ENCODE data around the gene TSPAN1. TPM values are rescaled to one million over a fixed set of nuclear protein-coding genes. Genes with fewer than 3 reads are reported as not detected.
A peak's percentile ranks its signal among the peaks of the same experiment; 100 is the strongest.

The TSPAN1 gene
- total and polyA plus RNA-seq, 2 of the 13 experiments (the other 11 are each of a cell fraction or from before 2014, with no cell fraction given): 1.7 to 2.9 TPM

GRCh38 chr1:46204406-46204742 is 29.5 kb downstream of the TSPAN1 start (continued):
- no peak for TF ChIP-seq ASH2L (IDR thresholded peaks at IDR 0.05; ENCODE audit: insufficient read length, low read depth, low read length)

GRCh38 chr1:46205141-46205540 is 30.3 kb downstream of the TSPAN1 start:
- in situ Hi-C loops (cut with HindIII; ENCODE audit: extremely low pct_ligation_motif_present, low pct_unique_long_range_greater_than_20kb) (no loop called here), intact Hi-C loops (cut with micrococcal nuclease; ENCODE audit: unreplicated experiment) (no loop called here)
- DNase-seq (ENCODE audit: low spot score) (no peak), FAIRE-seq (no peak), ATAC-seq (no peak)
- POLR2A ChIA-PET: no interaction called here
- Histone ChIP-seq H3K9me3 (ENCODE audit: low read length) (no peaks in the 10 kb centered on the region), H3K4me1 (ENCODE audit: insufficient read depth, low read length) (peaks cover 8% of the 10 kb centered on the region; the same call in 1 of the 2 replicates), H3K4me3 (replicated peaks in 1 of 3; ENCODE audit: insufficient read depth in 1 of 3, low read depth in 2 of 3, low read length in 3 of 3) (no peak overlapping the region), H4K20me1 (ENCODE audit: insufficient read depth, low read length) (no peaks in the 10 kb centered on the region), H3K79me2 (ENCODE audit: insufficient read depth, low read length) (no peaks in the 10 kb centered on the region), H3K27ac (ENCODE audit: extremely low read length, insufficient read depth, low read length) (no peak overlapping the region), H3K9ac (ENCODE audit: insufficient read depth, low read depth, low read length) (no peak overlapping the region), H3K27me3 (ENCODE audit: control insufficient read depth in 1 of 2, insufficient read depth in 2 of 2, low read length in 2 of 2) (0 out of 5 replicates have a peak, but pooled peaks cover 0 to 6% of the 10 kb centered on the region in 2 experiments), H3K36me3 (replicated peaks in 1 of 2; ENCODE audit: control insufficient read depth in 1 of 2, insufficient read depth in 2 of 2, low read length in 2 of 2) (no peaks in the 10 kb centered on the region), H3K4me2 (ENCODE audit: low read depth, low read length) (no peak overlapping the region), H2AFZ (ENCODE audit: low read length) (no peak overlapping the region)
- TF ChIP-seq ZNF713 (CRISPR knock-in tag; IDR thresholded peaks at IDR 0.05): no peak
- peak; percentile 66 for TF ChIP-seq HNRNPK (IDR thresholded peaks at IDR 0.05; ENCODE audit: low read depth, low read length, poor library complexity, severe bottlenecking)
- WGBS (ENCODE audit: low lambda C conversion rate): 55% methylated on average over 3 of the region's 3 CpGs
- no TSS peak for BruUV-seq (replicated peaks)
- CTCF ChIA-PET (ENCODE audit: low intra/inter-chr PET ratio, low total read pairs): no interaction called here

GRCh38 chr1:46205791-46206190 is 30.9 kb downstream of the TSPAN1 start:
- peak; percentile 40 for ATAC-seq
- CTCF ChIA-PET (ENCODE audit: low intra/inter-chr PET ratio, low total read pairs): no interaction called here

More at GRCh38 chr1:46205791-46206190, 30.9 kb downstream of the TSPAN1 start:
- Histone ChIP-seq H3K79me2 (ENCODE audit: insufficient read depth, low read length) (no peaks in the 10 kb centered on the region), H3K36me3 (replicated peaks in 1 of 2; ENCODE audit: control insufficient read depth in 1 of 2, insufficient read depth in 2 of 2, low read length in 2 of 2) (no peaks in the 10 kb centered on the region), H4K20me1 (ENCODE audit: insufficient read depth, low read length) (no peaks in the 10 kb centered on the region), H2AFZ (ENCODE audit: low read length) (no peak overlapping the region), H3K27me3 (ENCODE audit: control insufficient read depth in 1 of 2, insufficient read depth in 2 of 2, low read length in 2 of 2) (0 out of 5 replicates have a peak, but pooled peaks cover 0 to 6% of the 10 kb centered on the region in 2 experiments), H3K4me1 (ENCODE audit: insufficient read depth, low read length) (peaks cover 8% of the 10 kb centered on the region; the same call in 1 of the 2 replicates), H3K4me2 (ENCODE audit: low read depth, low read length) (no peak overlapping the region), H3K9ac (ENCODE audit: insufficient read depth, low read depth, low read length) (no peak overlapping the region), H3K4me3 (replicated peaks in 1 of 3; ENCODE audit: insufficient read depth in 1 of 3, low read depth in 2 of 3, low read length in 3 of 3) (no peak overlapping the region), H3K27ac (ENCODE audit: extremely low read length, insufficient read depth, low read length) (no peak overlapping the region), H3K9me3 (ENCODE audit: low read length) (no peaks in the 10 kb centered on the region)
- peak; percentile 38; the same call in 1 of the 2 replicates for TF ChIP-seq RFX1 (IDR thresholded peaks at IDR 0.05)
- no peak for TF ChIP-seq AKAP8 (CRISPR knock-in tag; IDR thresholded peaks at IDR 0.05)
- intact Hi-C loops (cut with micrococcal nuclease; ENCODE audit: unreplicated experiment) (no loop called here), in situ Hi-C loops (cut with HindIII; ENCODE audit: extremely low pct_ligation_motif_present, low pct_unique_long_range_greater_than_20kb) (no loop called here)
- FAIRE-seq (no peak), DNase-seq (ENCODE audit: low spot score) (no peak)
- 14% methylated on average over 3 of the region's 3 CpGs for WGBS (ENCODE audit: low lambda C conversion rate)
- POLR2A ChIA-PET: no interaction called here
- BruUV-seq (replicated peaks): no TSS peak

All from HepG2 (cell line).